ENCODE data around the gene STPG1. TPM values are rescaled to one million over a fixed set of nuclear protein-coding genes. Genes with fewer than 3 reads are reported as not detected.

The STPG1 gene
- total and polyA plus RNA-seq, 2 donors (not counting 3 experiments of a cell fraction or from before 2014, with no cell fraction given), result 6.3 to 10.2 TPM

- BruUV-seq (replicated peaks), result no TSS peak
- ChIA-PET CTCF (interaction anchor here (1.0 kb wide), 1 partner anchor 16 kb away, joined by 3 read pairs; no protein-coding TSS in a partner anchor), POLR2A (no interaction called here)
- peak; percentile 4 for DNase-seq (ENCODE audit: low read depth, low spot score)
- H2AFZ ChIP-seq (ENCODE audit: low read depth, low read length), result no peak overlapping the region
- no peak overlapping the region for H3K4me2 ChIP-seq (ENCODE audit: insufficient read depth, low read length)
- no peaks in the 10 kb centered on the region for H3K9me3 ChIP-seq (replicated peaks; ENCODE audit: control insufficient read depth, insufficient read depth, low read length)
- no peaks in the 10 kb centered on the region for H3K4me1 ChIP-seq (ENCODE audit: control insufficient read depth, extremely low read depth, insufficient read depth, low read length)
- H3K27ac ChIP-seq (ENCODE audit: insufficient read depth, low read depth, low read length), result no peak overlapping the region
- no peak for FAIRE-seq
- no peak overlapping the region for H3K4me3 ChIP-seq (replicated peaks in 1 of 3; ENCODE audit: insufficient read depth in 1 of 3, low read depth in 1 of 3, low read length in 3 of 3)
- H3K79me2 ChIP-seq (ENCODE audit: control insufficient read depth, insufficient read depth, low read length), result no peaks in the 10 kb centered on the region
- H3K9ac ChIP-seq (replicated peaks; ENCODE audit: extremely low read depth, insufficient read depth, low read length), result no peak overlapping the region
- H3K27me3 ChIP-seq (ENCODE audit: control insufficient read depth in 2 of 2, insufficient read depth in 2 of 2, low read length in 2 of 2), result no peaks in the 10 kb centered on the region
- no peak for TF ChIP-seq MAX (IDR thresholded peaks at IDR 0.05; ENCODE audit: insufficient read depth, insufficient read length)
- no peak for TF ChIP-seq POLR2A (IDR thresholded peaks at IDR 0.05; ENCODE audit: low read depth, low read length)
- TF ChIP-seq JUN (IDR thresholded peaks at IDR 0.05; ENCODE audit: borderline replicate concordance, insufficient read depth, insufficient read length, low read depth), result peak; percentile 22
- peak; percentile 39 for TF ChIP-seq FOS (IDR thresholded peaks at IDR 0.05; ENCODE audit: borderline replicate concordance, insufficient read depth, low read length)
- TF ChIP-seq MYC (IDR thresholded peaks at IDR 0.05; ENCODE audit: low read depth, low read length), result no peak
- TF ChIP-seq CTCF (IDR thresholded peaks at IDR 0.05; ENCODE audit: extremely low read depth in 1 of 2, insufficient read depth in 1 of 2, low read depth in 1 of 2, low read length in 2 of 2), result no peak
- intact Hi-C loops (cut with micrococcal nuclease) (no loop called here), dilution Hi-C loops (cut with MboI; ENCODE audit: extremely low pct_ligation_motif_present, low sequenced_read_pairs) (no loop called here)
- H3K9me1 ChIP-seq (replicated peaks; ENCODE audit: control insufficient read depth, extremely low read depth, insufficient read depth, low read length), result no peaks in the 10 kb centered on the region
- no peaks in the 10 kb centered on the region for H3K36me3 ChIP-seq (ENCODE audit: control insufficient read depth in 2 of 2, extremely low read depth in 1 of 2, insufficient read depth in 2 of 2, low read length in 2 of 2)
- no peaks in the 10 kb centered on the region for H4K20me1 ChIP-seq (replicated peaks; ENCODE audit: control insufficient read depth, extremely low read depth, insufficient read depth, low read length)
Observed at GRCh38 chr1:24364975-24365678, 48.5 kb downstream of the STPG1 start.

All from endothelial cell of umbilical vein (primary cell).